HG03108 (cell line): Measurements from ENCODE around the gene GOLGA6D.
"Not testable (repeated sequence)": the region's sequence is repeated elsewhere in the genome, so short reads cannot be mapped to it uniquely, and the experiment has no call there.

ENCODE experiments used
- ATAC-seq: cut with Tn5 transposase; IDR thresholded peaks from one replicate; pipeline ENCODE4 v1.9.1; 2021; ENCODE audit warnings: moderate library complexity; ENCODE audit not compliant: unreplicated experiment

GOLGA6D gene

GRCh38 chr15:75282572-75282971 lies at the start of gene GOLGA6D:
GOLGA6D (plus strand) TSS chr15:75282835; CDS start chr15:75282876, 41 bp downstream.
- ATAC-seq = not testable (repeated sequence)

- no peak for ATAC-seq
Observed at GRCh38 chr15:75233504-75234190, 49.0 kb upstream of the GOLGA6D start.

GRCh38 chr15:75234191-75234810 lies 48.3 kb upstream of the GOLGA6D start:
- no peak for ATAC-seq

- no peak for ATAC-seq
Observed at GRCh38 chr15:75235051-75235673, 47.5 kb upstream of the GOLGA6D start.

- no peak for ATAC-seq
Observed at GRCh38 chr15:75235760-75236729, 46.6 kb upstream of the GOLGA6D start.

GRCh38 chr15:75237316-75237982 lies 45.2 kb upstream of the GOLGA6D start:
- ATAC-seq = no peak

GRCh38 chr15:75238150-75238549 lies 44.5 kb upstream of the GOLGA6D start:
- ATAC-seq = no peak

- ATAC-seq = not testable (repeated sequence)
Observed at GRCh38 chr15:75245741-75246140, 36.9 kb upstream of the GOLGA6D start.

GRCh38 chr15:75248991-75249390 lies 33.6 kb upstream of the GOLGA6D start:
- ATAC-seq = not testable (repeated sequence)

- no peak for ATAC-seq
Observed at GRCh38 chr15:75249726-75250125, 32.9 kb upstream of the GOLGA6D start.

- not testable (repeated sequence) for ATAC-seq
Observed at GRCh38 chr15:75251343-75251742, 31.3 kb upstream of the GOLGA6D start.

GRCh38 chr15:75252285-75252684 lies 30.4 kb upstream of the GOLGA6D start:
- not testable (repeated sequence) for ATAC-seq

- ATAC-seq = not testable (repeated sequence)
Observed at GRCh38 chr15:75258034-75258433, 24.6 kb upstream of the GOLGA6D start, which contains the start of gene GOLGA6C. GOLGA6C (plus strand) TSS chr15:75258334; CDS start chr15:75258599, 265 bp downstream.

GRCh38 chr15:75258620-75259343 lies 23.9 kb upstream of the GOLGA6D start:
- not testable (repeated sequence) for ATAC-seq

- ATAC-seq = not testable (repeated sequence)
Observed at GRCh38 chr15:75259873-75260272, 22.8 kb upstream of the GOLGA6D start.

GRCh38 chr15:75273751-75274359 lies 8.8 kb upstream of the GOLGA6D start:
- ATAC-seq = not testable (repeated sequence)

- peak; percentile 64 for ATAC-seq
Observed at GRCh38 chr15:75274509-75275107, 8.0 kb upstream of the GOLGA6D start.

- not testable (repeated sequence) for ATAC-seq
Observed at GRCh38 chr15:75275617-75276016, 7.0 kb upstream of the GOLGA6D start.

GRCh38 chr15:75278497-75278896 lies 4.1 kb upstream of the GOLGA6D start:
- not testable (repeated sequence) for ATAC-seq
